HG02938 (cell line): Measurements from ENCODE around the gene CTNS.

Experiments
- ATAC-seq: cut with Tn5 transposase; IDR thresholded peaks from one replicate; pipeline ENCODE4 v1.9.1; 2021; ENCODE audit warnings: mild to moderate bottlenecking, moderate library complexity; ENCODE audit not compliant: unreplicated experiment

Gene CTNS

DNA sequence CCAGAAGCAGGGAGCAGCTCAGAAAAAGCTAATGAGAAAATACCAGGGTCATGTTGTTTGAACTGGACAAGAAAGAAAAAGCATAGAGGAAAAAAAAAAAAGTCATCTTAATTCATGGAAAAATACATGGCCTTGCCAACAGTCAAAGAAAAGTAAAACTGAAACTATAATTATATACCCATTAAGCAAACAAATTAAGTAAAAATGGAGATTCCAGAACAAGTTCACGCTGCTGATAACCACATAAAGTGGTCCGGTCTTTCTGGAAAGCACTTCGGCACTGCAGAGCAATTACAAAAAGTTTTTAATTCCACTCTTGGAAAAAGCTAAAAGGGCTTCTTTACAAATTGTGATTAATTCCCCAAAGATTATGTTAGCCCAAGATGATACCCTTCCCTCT is 71.8 kb downstream of the CTNS start:
- no peak for ATAC-seq

DNA sequence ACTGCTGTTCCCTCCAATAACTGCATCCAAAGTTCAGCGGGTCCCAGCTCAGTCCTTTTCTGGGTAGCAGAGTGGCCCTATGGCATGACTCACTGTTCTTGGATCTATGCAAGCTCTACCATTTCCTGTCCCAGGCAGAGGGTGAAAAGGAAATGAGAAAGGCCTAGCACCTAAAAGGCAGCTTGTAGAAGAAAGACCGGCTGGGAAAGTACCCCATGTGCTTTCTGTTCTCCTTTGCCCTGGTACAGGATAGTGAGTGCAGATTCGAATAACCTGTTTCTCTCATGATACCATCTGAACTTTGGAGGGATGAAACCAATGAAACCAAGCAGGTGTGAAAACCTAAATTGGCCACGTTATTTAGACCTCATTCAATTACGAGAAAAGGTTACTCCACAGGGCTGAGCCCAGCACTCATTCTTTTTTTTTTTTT is 74.4 kb downstream of the CTNS start:
- ATAC-seq, result peak; percentile 95
